GM18858 (cell line): ENCODE data around the gene MBD5.
"Not testable (repeated sequence)": the region's sequence is repeated elsewhere in the genome, so short reads cannot be mapped to it uniquely, and the experiment has no call there.

ENCODE experiments used
- ATAC-seq: cut with Tn5 transposase; IDR thresholded peaks from one replicate; pipeline ENCODE4 v1.9.1; 2021; ENCODE audit not compliant: unreplicated experiment

Gene MBD5

DNA sequence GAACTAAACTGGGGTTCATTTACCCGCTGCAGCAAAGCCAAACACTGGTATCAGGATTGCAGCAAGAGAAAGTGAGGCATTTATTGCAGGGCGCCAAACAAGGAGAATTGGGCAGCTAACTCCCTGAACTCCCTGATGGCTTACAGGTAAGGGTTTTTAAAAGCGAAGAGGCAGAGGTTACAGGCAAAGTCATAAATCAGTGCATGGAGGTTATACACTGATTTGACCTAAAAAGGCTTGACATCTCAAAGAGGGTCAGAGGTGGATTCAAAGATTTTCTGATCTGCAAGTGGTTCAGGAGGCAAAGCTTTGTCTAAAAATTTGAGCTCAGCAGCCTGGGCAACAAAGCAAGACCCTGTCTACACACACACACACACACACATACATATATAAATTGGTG, 520.9 kb downstream of the MBD5 start:
- ATAC-seq = no peak

DNA sequence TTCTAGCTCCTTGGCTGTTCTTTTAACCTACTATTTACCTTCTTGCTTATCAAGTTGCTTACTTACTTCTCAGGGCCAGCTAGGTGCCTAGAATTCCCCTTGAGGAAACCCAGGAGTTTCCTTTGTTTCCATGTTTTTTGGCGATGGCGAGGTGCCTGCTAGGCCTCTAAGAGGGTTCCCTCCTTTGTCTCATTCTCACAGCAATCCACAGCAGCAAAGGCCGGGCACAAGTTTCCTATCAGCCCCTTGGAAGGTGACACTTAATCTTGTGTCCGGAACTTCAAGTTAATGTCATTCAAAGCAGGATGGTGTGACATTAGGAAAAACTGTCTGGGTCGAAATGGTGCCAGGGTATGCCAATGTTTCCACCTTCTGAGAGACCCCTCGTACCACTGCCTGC, 521.7 kb downstream of the MBD5 start:
- ATAC-seq = no peak

- ATAC-seq = not testable (repeated sequence)
Measured at GRCh38 chr2:148543088-148543540, 522.2 kb downstream of the MBD5 start.

GRCh38 chr2:148545390-148546256, 524.7 kb downstream of the MBD5 start:
- no peak for ATAC-seq

- ATAC-seq = no peak
Measured at GRCh38 chr2:148546270-148546669, 525.4 kb downstream of the MBD5 start.

DNA sequence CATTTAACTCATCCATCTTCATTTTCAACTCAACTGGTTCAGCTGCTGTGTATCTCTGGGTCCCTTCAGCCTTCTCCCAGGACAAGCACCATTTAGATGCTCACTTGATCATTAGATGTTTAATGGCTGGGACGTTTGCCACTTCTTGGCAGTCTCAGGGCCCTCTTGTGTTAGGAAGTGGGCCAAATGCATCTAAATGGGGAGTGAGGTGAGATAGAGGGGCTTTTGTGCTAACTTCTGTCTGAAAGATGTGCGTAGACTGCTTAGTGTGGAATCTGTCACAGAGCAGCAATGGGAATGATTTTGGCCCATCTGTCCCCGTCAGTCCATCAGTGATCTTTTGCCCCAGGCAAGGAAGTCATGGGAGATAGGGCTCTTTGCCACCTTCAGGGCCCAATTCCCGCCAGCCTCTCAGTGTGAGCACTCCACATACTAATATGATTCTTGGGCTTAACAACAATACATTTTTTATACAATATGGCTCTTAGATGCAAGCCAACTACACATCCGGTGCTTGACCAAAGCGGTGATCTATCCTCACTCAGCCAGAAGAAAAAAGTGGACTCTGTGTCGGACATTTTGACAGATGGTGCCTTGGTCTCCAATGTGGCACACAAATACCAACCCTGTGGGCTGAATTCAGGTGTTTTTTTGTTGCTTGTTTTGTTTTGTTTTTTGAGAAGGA, 528.0 kb downstream of the MBD5 start:
- ATAC-seq = no peak

- ATAC-seq = no peak
Measured at GRCh38 chr2:148552675-148553331, 531.9 kb downstream of the MBD5 start.

DNA sequence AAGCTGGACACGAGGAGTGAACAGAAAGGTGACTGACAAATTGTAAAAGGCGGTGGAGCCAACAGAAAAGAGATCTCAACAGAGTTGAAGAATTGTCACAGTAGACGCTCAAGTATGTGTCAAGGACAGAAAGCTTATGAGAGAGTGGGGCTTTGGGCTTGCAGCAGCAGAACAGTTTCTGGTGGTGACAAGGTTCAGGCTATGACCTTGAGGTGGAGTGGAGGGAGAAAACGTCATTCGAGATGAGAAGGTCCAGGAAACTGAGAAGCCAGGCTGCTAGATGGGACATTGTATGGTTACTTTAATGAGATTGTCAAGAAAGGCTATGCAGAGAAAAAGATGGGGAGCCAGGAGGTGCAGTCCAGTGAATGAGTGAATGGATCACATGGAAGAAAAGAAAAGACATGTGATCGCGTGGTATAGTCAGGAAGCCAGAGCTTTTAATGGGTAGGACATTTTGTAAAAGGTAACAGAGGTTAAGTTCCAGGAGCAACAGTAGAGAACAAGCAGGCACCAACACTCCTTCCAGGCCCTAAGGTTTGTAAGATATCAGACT, 532.5 kb downstream of the MBD5 start:
- ATAC-seq = no peak

- no peak for ATAC-seq
Measured at GRCh38 chr2:148554459-148555247, 533.8 kb downstream of the MBD5 start.

- no peak for ATAC-seq
Measured at GRCh38 chr2:148555622-148556294, 534.9 kb downstream of the MBD5 start.

DNA sequence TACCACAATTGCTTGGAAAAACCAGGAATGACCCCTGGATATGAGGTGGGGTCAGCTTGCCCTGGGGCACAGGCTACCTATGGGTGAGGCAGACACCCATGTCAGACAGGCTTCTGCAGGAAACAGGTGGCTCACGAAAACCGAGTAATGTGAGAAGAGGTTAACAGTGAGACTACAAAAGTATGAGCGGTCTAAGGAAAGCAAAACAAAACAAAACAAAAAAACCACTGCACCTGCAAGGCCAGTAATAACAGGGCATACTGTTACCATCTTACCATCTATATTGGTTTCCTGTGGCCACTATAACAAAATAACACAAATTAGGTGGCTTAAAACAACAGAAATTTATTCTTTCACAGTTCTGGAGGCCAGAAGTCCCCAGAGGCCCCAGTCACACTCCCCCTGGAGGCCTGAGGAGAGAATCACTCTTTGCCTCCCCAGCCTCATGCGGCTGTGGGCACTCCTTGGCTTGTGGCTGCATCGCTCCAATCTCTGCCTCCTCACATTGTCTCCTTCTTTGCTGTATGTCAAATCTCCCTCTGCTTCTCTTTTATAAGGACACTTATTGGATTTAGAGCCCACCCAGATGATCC, 537.0 kb downstream of the MBD5 start:
- ATAC-seq = peak; percentile 78

- no peak for ATAC-seq
Measured at GRCh38 chr2:148560496-148560895, 539.6 kb downstream of the MBD5 start.

GRCh38 chr2:148561389-148561788, 540.5 kb downstream of the MBD5 start:
- ATAC-seq = no peak

DNA sequence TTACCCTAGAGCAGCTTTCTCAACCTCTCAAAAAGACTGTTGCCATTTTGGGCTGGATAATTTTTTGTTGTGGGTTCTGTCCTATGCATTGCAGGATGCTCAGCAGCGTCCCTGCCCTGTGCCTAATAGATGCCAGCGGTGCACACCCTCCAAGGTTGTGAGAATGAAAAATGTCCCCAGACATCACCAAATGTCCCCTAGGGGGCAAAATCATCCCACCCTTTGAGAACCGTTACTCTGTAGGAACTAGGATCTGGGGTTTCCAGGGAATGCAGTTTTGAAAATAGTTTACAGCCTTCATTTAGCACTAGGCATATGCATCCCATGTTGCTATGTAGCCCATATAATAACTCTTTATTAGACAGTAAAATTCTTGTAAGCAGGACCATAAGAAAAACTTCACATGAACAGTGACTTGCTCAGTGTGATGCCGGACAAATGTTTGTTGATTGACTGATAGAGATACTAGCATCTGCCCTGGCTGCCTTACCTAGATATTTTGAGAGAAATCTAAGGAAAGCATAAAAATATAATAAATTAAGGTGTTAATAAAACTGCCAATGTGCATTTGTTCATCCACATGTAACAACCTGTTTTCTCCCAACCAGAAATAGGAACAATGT, 544.5 kb downstream of the MBD5 start:
- ATAC-seq = no peak
